K562 (cell line): ENCODE measurements around the gene DTL.

ENCODE experiments used
- EZH2 ChIP-seq: IDR thresholded peaks from 2 replicates; pipeline ENCODE4 v1.6.1; 2012; ENCODE audit warnings: low read depth, mild to moderate bottlenecking, inconsistent platforms, low read length, borderline replicate concordance
- KLF16 ChIP-seq: IDR thresholded peaks from 2 replicates; pipeline ENCODE4 v1.6.1; 2016; ENCODE audit warnings: antibody characterized with exemption
- POLR2A ChIP-seq: fragments of 450-650 bp; conservative IDR thresholded peaks from 2 replicates; pipeline ENCODE4 v1.6.1; 2016
- SIN3A ChIP-seq, 2 experiments: fragments of 150-350 bp in 1 of 2; IDR thresholded peaks; 2 replicates each; pipeline ENCODE4 v1.6.1; 2011 to 2016; ENCODE audit warnings: borderline replicate concordance in 2 of 2, low read depth in 2 of 2, low read length in 2 of 2, mild to moderate bottlenecking in 2 of 2, moderate library complexity in 2 of 2; ENCODE audit not compliant: control insufficient read depth in 1 of 2
- SRF ChIP-seq, 2 experiments: fragments of 250-450, 450-650 bp in 1 of 2; sonication (Bioruptor Pico) in 1 of 2; sonication (generic) in 1 of 2; formaldehyde crosslinking; IDR thresholded peaks; 2 replicates each; pipeline versions ENCODE4 v1.5.0 to v1.5.1; 2020 to 2022; ENCODE audit warnings: mild to moderate bottlenecking in 1 of 2, missing genetic modification reagents in 1 of 2
- TEAD2 ChIP-seq: fragments of 450-650 bp; IDR thresholded peaks from 2 replicates; pipeline ENCODE4 v1.6.1; 2016; ENCODE audit warnings: missing genetic modification characterization, control low read depth, missing compliant biosample characterization
- ZNF253 ChIP-seq: fragments of 250-450 bp; sonication (Bioruptor Pico); conservative IDR thresholded peaks from 2 replicates; pipeline ENCODE4 v1.6.1; 2021; ENCODE audit warnings: mild to moderate bottlenecking
- ZNF445 ChIP-seq: fragments of 250-450 bp; sonication (Bioruptor Pico); IDR thresholded peaks from 2 replicates; pipeline ENCODE4 v1.4.0; 2020; ENCODE audit warnings: low read depth, mild to moderate bottlenecking, moderate library complexity
- ZZZ3 ChIP-seq: fragments of 450-650 bp; IDR thresholded peaks from 2 replicates; pipeline ENCODE4 v1.6.1; 2016; ENCODE audit warnings: antibody characterized with exemption, mild to moderate bottlenecking, moderate library complexity
- TF ChIP-seq, protein P1 (sequence below), 3 experiments: IDR thresholded peaks in 2 of 3; conservative IDR thresholded peaks in 1 of 3; 2 replicates each; pipeline ENCODE4 v1.5.1; 2011 to 2012; ENCODE audit warnings: low read length in 3 of 3, mild to moderate bottlenecking in 3 of 3, control low read depth in 2 of 3, improper control_type of control experiment in 1 of 3, inconsistent platforms in 1 of 3, low read depth in 1 of 3, mixed read lengths in 1 of 3, moderate library complexity in 1 of 3; ENCODE audit not compliant: insufficient read depth in 2 of 3
- TF ChIP-seq, protein P2 (sequence below): fragments of 250-450 bp; sonication (Bioruptor Pico); IDR thresholded peaks from 2 replicates; pipeline ENCODE4 v1.8.0; 2021; ENCODE audit warnings: mild to moderate bottlenecking, moderate library complexity

DNA sequence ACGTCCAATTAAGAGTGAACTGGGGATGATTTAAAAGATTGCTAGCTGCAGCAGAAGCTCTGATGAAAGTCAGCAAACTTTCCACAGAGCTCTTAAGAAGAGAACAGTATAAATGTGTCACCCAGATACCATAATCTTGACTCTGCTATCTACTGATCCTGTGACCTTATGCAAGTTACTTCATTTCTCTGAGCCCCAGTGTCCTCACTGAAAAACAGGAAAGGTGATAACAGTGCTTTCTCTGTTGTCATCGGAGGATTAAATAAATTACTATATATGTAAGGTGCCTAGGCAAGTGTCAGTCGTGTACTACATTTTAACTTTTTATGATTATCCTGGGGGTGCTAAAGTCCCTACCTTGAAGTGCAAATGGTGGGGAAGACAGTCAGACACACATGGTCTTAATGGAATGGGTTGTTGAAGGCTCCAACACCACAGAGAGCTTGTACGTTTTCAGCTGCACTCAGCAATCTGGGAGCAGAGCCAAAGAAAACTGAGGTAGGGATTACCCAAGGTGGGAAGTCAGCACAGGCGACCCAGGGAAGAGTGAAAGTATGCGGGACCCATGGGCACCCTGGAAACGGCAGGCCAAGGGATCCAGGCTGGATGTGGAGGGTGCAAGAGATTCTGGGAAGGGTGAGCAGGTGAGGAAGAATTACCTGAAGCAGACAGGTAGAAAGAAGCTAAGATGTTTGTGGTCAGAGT is 82.8 kb downstream of the DTL start:
- TF ChIP-seq, protein P1, sequence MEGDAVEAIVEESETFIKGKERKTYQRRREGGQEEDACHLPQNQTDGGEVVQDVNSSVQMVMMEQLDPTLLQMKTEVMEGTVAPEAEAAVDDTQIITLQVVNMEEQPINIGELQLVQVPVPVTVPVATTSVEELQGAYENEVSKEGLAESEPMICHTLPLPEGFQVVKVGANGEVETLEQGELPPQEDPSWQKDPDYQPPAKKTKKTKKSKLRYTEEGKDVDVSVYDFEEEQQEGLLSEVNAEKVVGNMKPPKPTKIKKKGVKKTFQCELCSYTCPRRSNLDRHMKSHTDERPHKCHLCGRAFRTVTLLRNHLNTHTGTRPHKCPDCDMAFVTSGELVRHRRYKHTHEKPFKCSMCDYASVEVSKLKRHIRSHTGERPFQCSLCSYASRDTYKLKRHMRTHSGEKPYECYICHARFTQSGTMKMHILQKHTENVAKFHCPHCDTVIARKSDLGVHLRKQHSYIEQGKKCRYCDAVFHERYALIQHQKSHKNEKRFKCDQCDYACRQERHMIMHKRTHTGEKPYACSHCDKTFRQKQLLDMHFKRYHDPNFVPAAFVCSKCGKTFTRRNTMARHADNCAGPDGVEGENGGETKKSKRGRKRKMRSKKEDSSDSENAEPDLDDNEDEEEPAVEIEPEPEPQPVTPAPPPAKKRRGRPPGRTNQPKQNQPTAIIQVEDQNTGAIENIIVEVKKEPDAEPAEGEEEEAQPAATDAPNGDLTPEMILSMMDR (IDR thresholded peaks at IDR 0.05 in 2 of 3, conservative IDR thresholded peaks at IDR 0.05 in 1 of 3; ENCODE audit: insufficient read depth in 2 of 3, low read depth in 1 of 3, low read length in 3 of 3), result no peak
- TF ChIP-seq, protein P2, sequence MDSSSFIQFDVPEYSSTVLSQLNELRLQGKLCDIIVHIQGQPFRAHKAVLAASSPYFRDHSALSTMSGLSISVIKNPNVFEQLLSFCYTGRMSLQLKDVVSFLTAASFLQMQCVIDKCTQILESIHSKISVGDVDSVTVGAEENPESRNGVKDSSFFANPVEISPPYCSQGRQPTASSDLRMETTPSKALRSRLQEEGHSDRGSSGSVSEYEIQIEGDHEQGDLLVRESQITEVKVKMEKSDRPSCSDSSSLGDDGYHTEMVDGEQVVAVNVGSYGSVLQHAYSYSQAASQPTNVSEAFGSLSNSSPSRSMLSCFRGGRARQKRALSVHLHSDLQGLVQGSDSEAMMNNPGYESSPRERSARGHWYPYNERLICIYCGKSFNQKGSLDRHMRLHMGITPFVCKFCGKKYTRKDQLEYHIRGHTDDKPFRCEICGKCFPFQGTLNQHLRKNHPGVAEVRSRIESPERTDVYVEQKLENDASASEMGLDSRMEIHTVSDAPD (CRISPR knock-in tag), result no peak
- TF ChIP-seq KLF16 (no peak), ZNF253 (CRISPR knock-in tag) (no peak), ZZZ3 (no peak), SIN3A (IDR thresholded peaks at IDR 0.05; ENCODE audit: borderline replicate concordance in 2 of 2, control insufficient read depth in 1 of 2, low read depth in 2 of 2, low read length in 2 of 2) (no peak), TEAD2 (tag) (no peak), POLR2A (no peak), EZH2 (no peak), ZNF445 (CRISPR knock-in tag) (no peak), SRF (CRISPR knock-in tag; IDR thresholded peaks at IDR 0.05) (no peak)
